SK-N-MC (cell line): ENCODE measurements around the gene ZBTB25.

Source experiments
- EZH2 ChIP-seq: fragments of 200-600 bp; sonication (generic); IDR thresholded peaks from one replicate; pipeline ENCODE4 v1.6.1; 2017; ENCODE audit warnings: antibody characterized with exemption
- FOXP2 ChIP-seq: optimal IDR thresholded peaks from 2 replicates; pipeline ENCODE3; 2011; ENCODE audit warnings: mild to moderate bottlenecking, moderate library complexity; ENCODE audit not compliant: insufficient read depth; ENCODE audit errors: extremely low read length, control extremely low read depth
- POLR2AphosphoS5 ChIP-seq: IDR thresholded peaks from 2 replicates; pipeline ENCODE4 v1.6.1; 2012; ENCODE audit warnings: mild to moderate bottlenecking, low read depth, low read length, borderline replicate concordance

GRCh38 chr14:64454671-64455070 is 49.0 kb downstream of the ZBTB25 start:
- TF ChIP-seq POLR2AphosphoS5 (no peak), EZH2 (no peak), FOXP2 (no peak)
